Breast epithelium (tissue), 3 donors: ENCODE data around the gene SLC7A7.

Source experiments
- CTCF ChIP-seq, 3 donors: fragments of 450-650 bp; IDR thresholded peaks; one replicate each; pipeline ENCODE4 v1.5.1; 2016 to 2017; ENCODE audit warnings: antibody characterized with exemption in 3 of 3, mild to moderate bottlenecking in 3 of 3, moderate library complexity in 3 of 3
- POLR2AphosphoS5 ChIP-seq, 3 donors: sonication (generic); formaldehyde crosslinking; IDR thresholded peaks; one replicate each; pipeline ENCODE4 v1.6.1; 2017; ENCODE audit warnings: antibody characterized with exemption in 3 of 3

- TF ChIP-seq CTCF (IDR thresholded peaks at IDR 0.05) (no peak), POLR2AphosphoS5 (IDR thresholded peaks at IDR 0.05) (no peak)
Observed at GRCh38 chr14:22796087-22796707, 19.0 kb downstream of the SLC7A7 start.
